Naive thymus-derived CD4-positive, alpha-beta T cell (primary cell): ENCODE measurements around the gene HMGXB3. TPM values are rescaled to one million over a fixed set of nuclear protein-coding genes. Genes with fewer than 3 reads are reported as not detected.

ENCODE experiments used
- ATAC-seq: fragments of 150-1000 bp; cut with Tn5 transposase; 2 replicates; pipeline ENCODE4 v1.10.0; 2021; ENCODE audit warnings: mild to moderate bottlenecking, moderate library complexity
- CTCF ChIA-PET: fragments of 350-600 bp; sonication (Branson Sonifier 250); formaldehyde crosslinking; loops from one replicate; lab custom pipeline; 2021; ENCODE audit warnings: antibody characterized with exemption; lab: Charles Lee
- POLR2A ChIA-PET: fragments of 350-600 bp; sonication (Branson Sonifier 250); formaldehyde crosslinking; loops from one replicate; lab custom pipeline; 2021; ENCODE audit warnings: antibody characterized with exemption, inconsistent platforms; lab: Charles Lee
- DNase-seq, 9 donors: peaks; one replicate each; pipeline versions ENCODE4 v3.0.0 to v3.0.0-alpha.2; 2020 to 2022; ENCODE audit warnings: mixed read lengths in 1 of 9
- H3K27ac ChIP-seq: one replicate; pipeline ENCODE4 v1.7.0; 2013; ENCODE audit warnings: mild to moderate bottlenecking, low read depth, low read length, moderate library complexity
- H3K27me3 ChIP-seq, 2 donors: one replicate each; pipeline ENCODE4 v1.7.0; 2013; ENCODE audit warnings: low read length in 2 of 2, mild to moderate bottlenecking in 2 of 2, moderate library complexity in 2 of 2; ENCODE audit not compliant: control insufficient read depth in 2 of 2, insufficient read depth in 2 of 2
- H3K36me3 ChIP-seq, 3 experiments: 1 replicate in 2 of 3; 2 replicates in 1 of 3; pipeline ENCODE4 v1.7.0; 2013; ENCODE audit warnings: low read length in 3 of 3, mild to moderate bottlenecking in 3 of 3, moderate library complexity in 1 of 3; ENCODE audit not compliant: insufficient read depth in 3 of 3, control insufficient read depth in 2 of 3
- H3K4me1 ChIP-seq, 2 donors: one replicate each; pipeline ENCODE4 v1.7.0; 2013; ENCODE audit warnings: low read length in 2 of 2, mild to moderate bottlenecking in 2 of 2, moderate library complexity in 1 of 2; ENCODE audit not compliant: control insufficient read depth in 2 of 2, insufficient read depth in 2 of 2
- H3K4me3 ChIP-seq: 2 replicates; pipeline ENCODE4 v1.7.0; 2013; ENCODE audit warnings: mild to moderate bottlenecking, low read length
- H3K9me3 ChIP-seq, 3 experiments: 1 replicate in 2 of 3; 2 replicates in 1 of 3; pipeline ENCODE4 v1.7.0; 2013; ENCODE audit warnings: low read length in 3 of 3; ENCODE audit not compliant: control insufficient read depth in 2 of 3
- H3K27ac Mint-ChIP-seq, 9 donors: one replicate each; pipeline ENCODE4 v1.8.0; 2020 to 2022; ENCODE audit warnings: mixed read lengths in 9 of 9, mild to moderate bottlenecking in 8 of 9, moderate library complexity in 5 of 9, inconsistent platforms in 2 of 9
- H3K27me3 Mint-ChIP-seq, 5 donors: one replicate each; pipeline ENCODE4 v1.8.0; 2021 to 2022; ENCODE audit warnings: mixed read lengths in 5 of 5, mild to moderate bottlenecking in 1 of 5
- H3K36me3 Mint-ChIP-seq, 5 donors: one replicate each; pipeline ENCODE4 v1.8.0; 2020 to 2022; ENCODE audit warnings: mixed read lengths in 5 of 5, mild to moderate bottlenecking in 3 of 5, inconsistent platforms in 1 of 5
- H3K4me1 Mint-ChIP-seq, 7 donors: one replicate each; pipeline ENCODE4 v1.8.0; 2020 to 2022; ENCODE audit warnings: mixed read lengths in 7 of 7, mild to moderate bottlenecking in 3 of 7, inconsistent platforms in 1 of 7
- H3K4me3 Mint-ChIP-seq, 10 donors: one replicate each; pipeline ENCODE4 v1.8.0; 2020 to 2022; ENCODE audit warnings: mild to moderate bottlenecking in 10 of 10, mixed read lengths in 10 of 10, moderate library complexity in 6 of 10, inconsistent platforms in 2 of 10
- H3K9me3 Mint-ChIP-seq, 11 donors: one replicate each; pipeline ENCODE4 v1.8.0; 2020 to 2022; ENCODE audit warnings: mixed read lengths in 11 of 11, mild to moderate bottlenecking in 4 of 11, inconsistent platforms in 1 of 11, moderate library complexity in 1 of 11
- intact Hi-C, 2 donors: fragments of 100-400 bp; cut with micrococcal nuclease; formaldehyde crosslinking; loops; one replicate each; pipeline ENCODE4 v1.15.1; 2023
- polyA plus RNA-seq, 2 donors: library from polyadenylated mRNA; unstranded; fragments of 300-500 nt; fragmentation: Illumina TruSeq; gene quantifications; one replicate each; pipeline ENCODE4 v1.2.3, GENCODE V29; 2021
- total RNA-seq, 6 experiments: library from RNA in 5 of 6; stranded (reverse) in 5 of 6; gene quantifications; 1 replicate in 5 of 6; 2 replicates in 1 of 6; pipeline ENCODE4 v1.2.3 and lab custom pipeline; 2021 to 2026

Gene HMGXB3
- total and polyA plus RNA-seq, 7 experiments from 2014 or later: 8.2 to 40.6 (median 29.3) TPM

DNA sequence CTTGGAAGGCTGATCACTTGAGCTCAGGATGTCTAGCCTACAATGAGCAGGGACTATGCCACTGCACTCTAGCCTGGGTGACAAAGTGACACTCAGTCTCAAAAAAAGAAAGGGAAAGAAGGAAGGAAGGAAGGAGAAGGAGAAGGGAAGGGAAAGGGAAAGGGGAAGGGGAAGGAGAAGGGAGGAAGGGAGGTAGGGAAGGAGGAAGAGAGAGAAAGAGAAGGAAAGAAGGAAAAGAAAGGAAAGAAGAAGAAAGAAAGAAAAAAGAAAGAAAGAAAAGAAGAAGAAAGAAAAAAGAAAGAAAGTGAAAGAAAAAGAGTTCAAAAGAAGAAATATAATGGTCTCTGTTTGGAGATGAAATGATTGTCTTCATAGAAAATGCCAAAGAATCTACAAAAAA lies 96.6 kb downstream of the HMGXB3 start:
- Histone ChIP-seq H3K36me3 (no peaks in the 10 kb centered on the region), H3K4me3 (no peak overlapping the region), H3K4me1 (no peaks in the 10 kb centered on the region), H3K27me3 (no peaks in the 10 kb centered on the region), H3K9me3 (no peaks in the 10 kb centered on the region), H3K27ac (no peak overlapping the region)
- ATAC-seq (no peak), DNase-seq (no peak)
- Mint-ChIP-seq H3K36me3 (no peaks in the 10 kb centered on the region), H3K27ac (no peak overlapping the region), H3K9me3 (peaks cover 0 to 6% (median 0%) of the 10 kb centered on the region in 11 donors), H3K27me3 (peaks cover 9 to 36% (median 21%) of the 10 kb centered on the region in 5 donors), H3K4me3 (peak overlapping the region in 1 of 10 donors; percentile 17), H3K4me1 (peaks cover 0 to 4% (median 0%) of the 10 kb centered on the region in 7 donors)
- ChIA-PET POLR2A (no interaction called here), CTCF (no interaction called here)
- intact Hi-C loops: no loop called here

DNA sequence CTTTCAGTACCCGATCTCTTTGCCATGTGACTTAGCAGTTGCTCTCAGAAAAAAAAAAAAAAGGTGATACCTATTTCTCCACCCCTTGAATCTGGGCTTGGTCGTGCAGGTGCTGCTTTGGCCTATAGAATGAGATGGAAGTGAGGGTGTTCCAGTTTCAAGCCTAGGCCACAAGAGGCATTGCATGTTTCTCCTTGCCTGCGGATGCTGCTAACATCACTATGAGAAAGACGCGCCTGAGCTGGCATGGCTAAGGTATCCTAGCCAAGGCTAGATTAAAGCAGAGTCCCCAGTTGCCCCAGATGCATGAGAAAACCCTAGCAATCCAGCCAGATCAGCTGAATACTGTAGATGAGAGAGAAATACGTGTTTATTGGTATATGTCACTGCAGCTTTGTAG lies 100.5 kb downstream of the HMGXB3 start:
- peaks cover 0 to 5% (median 0%) of the 10 kb centered on the region in 11 donors for H3K9me3 Mint-ChIP-seq
- no peaks in the 10 kb centered on the region for H3K27me3 ChIP-seq
- no peaks in the 10 kb centered on the region for H3K9me3 ChIP-seq
- H3K27ac ChIP-seq: no peak overlapping the region
- H3K4me3 ChIP-seq: no peak overlapping the region
- no peak overlapping the region for H3K4me3 Mint-ChIP-seq
- DNase-seq (no peak), ATAC-seq (no peak)
- H3K27ac Mint-ChIP-seq: no peak overlapping the region
- CTCF ChIA-PET: no interaction called here
- H3K4me1 ChIP-seq: no peaks in the 10 kb centered on the region
- H3K27me3 Mint-ChIP-seq: peaks cover 2 to 23% (median 5%) of the 10 kb centered on the region in 5 donors
- no peaks in the 10 kb centered on the region for H3K36me3 ChIP-seq
- no peaks in the 10 kb centered on the region for H3K36me3 Mint-ChIP-seq
- intact Hi-C loops: no loop called here
- peaks cover 0 to 2% (median 0%) of the 10 kb centered on the region in 7 donors for H3K4me1 Mint-ChIP-seq
- POLR2A ChIA-PET: no interaction called here

Other genes with a start within 250 kb of the HMGXB3 start
- gene PDE6A, start 55.9 kb upstream of the HMGXB3 start, total RNA-seq: not detected
- under 1 TPM in 1 of 2 donors, not detected in 1; 0.11 TPM for gene PDE6A, start 55.9 kb upstream of the HMGXB3 start, polyA plus RNA-seq
- 10 to 100 TPM in 2 of 5 experiments, 1 to 10 TPM in 3; 5.2 to 16.5 (median 9.6) TPM for gene SLC26A2, start 40.0 kb upstream of the HMGXB3 start, total RNA-seq
- 1 to 10 TPM; 3.2 to 3.9 TPM for gene SLC26A2, start 40.0 kb upstream of the HMGXB3 start, polyA plus RNA-seq
- 1 to 10 TPM; 2.3 to 7.4 (median 2.8) TPM for gene TIGD6, start 85 bp upstream of the HMGXB3 start, total RNA-seq
- gene TIGD6, start 85 bp upstream of the HMGXB3 start, polyA plus RNA-seq: 1 to 10 TPM; 4.1 to 5.5 TPM
- 10 to 100 TPM in 1 of 5 experiments, 1 to 10 TPM in 3, under 1 TPM in 1; 0.36 to 92.4 (median 6.4) TPM for gene CSF1R, start 85.8 kb downstream of the HMGXB3 start, total RNA-seq
- gene CSF1R, start 85.8 kb downstream of the HMGXB3 start, polyA plus RNA-seq: under 1 TPM; 0.09 to 0.72 TPM
- 1 to 10 TPM in 2 of 5 experiments, under 1 TPM in 1, not detected in 2; 0.64 to 8.5 (median 5.1) TPM for gene PDGFRB, start 155.1 kb downstream of the HMGXB3 start, total RNA-seq
- under 1 TPM in 1 of 2 donors, not detected in 1; 0.37 TPM for gene PDGFRB, start 155.1 kb downstream of the HMGXB3 start, polyA plus RNA-seq
- gene CDX1, start 166.0 kb downstream of the HMGXB3 start, total RNA-seq: not detected
- not detected for gene CDX1, start 166.0 kb downstream of the HMGXB3 start, polyA plus RNA-seq
- gene SLC6A7, start 189.3 kb downstream of the HMGXB3 start, total RNA-seq: not detected
- gene SLC6A7, start 189.3 kb downstream of the HMGXB3 start, polyA plus RNA-seq: not detected